DOHH2 (cell line): ENCODE data around the gene ZDHHC17.

Experiments used
- CTCF ChIP-seq: fragments of 200-600 bp; sonication (generic); IDR thresholded peaks from one replicate; pipeline ENCODE4 v1.5.1; 2014; ENCODE audit warnings: antibody characterized with exemption, mild to moderate bottlenecking, low read depth, low read length; ENCODE audit not compliant: poor library complexity, severe bottlenecking
- EZH2phosphoT487 ChIP-seq: fragments of 200-600 bp; sonication (generic); IDR thresholded peaks from 2 replicates; pipeline ENCODE4 v1.6.1; 2017; ENCODE audit warnings: borderline replicate concordance, mild to moderate bottlenecking, antibody characterized with exemption, low read length, moderate library complexity, mixed read lengths

GRCh38 chr12:76878099-76878898, 114.4 kb downstream of the ZDHHC17 start:
- TF ChIP-seq CTCF (peak; percentile 25), EZH2phosphoT487 (no peak)
